ENCODE results near the gene TEAD4.

TEAD4 gene

DNA sequence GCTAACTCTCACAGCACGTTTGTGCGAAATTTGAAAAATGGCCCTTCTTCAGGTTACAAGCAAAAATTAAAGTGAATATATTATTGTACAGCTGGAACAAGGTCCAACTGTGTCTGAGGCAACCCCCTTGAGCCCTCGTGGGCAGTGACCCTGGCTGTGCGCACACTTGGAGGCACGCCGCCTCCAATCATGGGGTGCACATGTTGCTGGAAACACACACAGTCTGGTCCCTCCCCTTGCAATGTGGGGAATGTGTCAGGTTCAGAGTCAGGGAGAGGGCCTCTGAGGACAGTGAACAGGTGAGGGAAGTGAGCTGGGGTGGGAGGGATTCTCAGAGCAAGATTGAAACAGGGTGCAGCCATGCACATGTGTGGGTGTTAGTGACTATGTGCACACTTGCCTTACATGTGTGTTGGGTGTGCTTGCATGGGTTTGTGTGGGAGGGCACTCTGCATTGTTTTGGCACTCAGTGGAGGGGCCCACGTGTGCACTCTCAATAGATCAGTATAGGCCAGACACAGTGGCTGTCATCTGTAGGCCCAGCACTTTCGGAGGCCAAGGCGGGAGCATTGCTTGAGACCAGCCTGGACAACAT is 127.6 kb downstream of the TEAD4 start:
- TF ChIP-seq, protein P1, sequence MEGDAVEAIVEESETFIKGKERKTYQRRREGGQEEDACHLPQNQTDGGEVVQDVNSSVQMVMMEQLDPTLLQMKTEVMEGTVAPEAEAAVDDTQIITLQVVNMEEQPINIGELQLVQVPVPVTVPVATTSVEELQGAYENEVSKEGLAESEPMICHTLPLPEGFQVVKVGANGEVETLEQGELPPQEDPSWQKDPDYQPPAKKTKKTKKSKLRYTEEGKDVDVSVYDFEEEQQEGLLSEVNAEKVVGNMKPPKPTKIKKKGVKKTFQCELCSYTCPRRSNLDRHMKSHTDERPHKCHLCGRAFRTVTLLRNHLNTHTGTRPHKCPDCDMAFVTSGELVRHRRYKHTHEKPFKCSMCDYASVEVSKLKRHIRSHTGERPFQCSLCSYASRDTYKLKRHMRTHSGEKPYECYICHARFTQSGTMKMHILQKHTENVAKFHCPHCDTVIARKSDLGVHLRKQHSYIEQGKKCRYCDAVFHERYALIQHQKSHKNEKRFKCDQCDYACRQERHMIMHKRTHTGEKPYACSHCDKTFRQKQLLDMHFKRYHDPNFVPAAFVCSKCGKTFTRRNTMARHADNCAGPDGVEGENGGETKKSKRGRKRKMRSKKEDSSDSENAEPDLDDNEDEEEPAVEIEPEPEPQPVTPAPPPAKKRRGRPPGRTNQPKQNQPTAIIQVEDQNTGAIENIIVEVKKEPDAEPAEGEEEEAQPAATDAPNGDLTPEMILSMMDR (IDR thresholded peaks at IDR 0.05): no peak
- no peak for TF ChIP-seq ZFX (IDR thresholded peaks at IDR 0.05; ENCODE audit: borderline replicate concordance)

DNA sequence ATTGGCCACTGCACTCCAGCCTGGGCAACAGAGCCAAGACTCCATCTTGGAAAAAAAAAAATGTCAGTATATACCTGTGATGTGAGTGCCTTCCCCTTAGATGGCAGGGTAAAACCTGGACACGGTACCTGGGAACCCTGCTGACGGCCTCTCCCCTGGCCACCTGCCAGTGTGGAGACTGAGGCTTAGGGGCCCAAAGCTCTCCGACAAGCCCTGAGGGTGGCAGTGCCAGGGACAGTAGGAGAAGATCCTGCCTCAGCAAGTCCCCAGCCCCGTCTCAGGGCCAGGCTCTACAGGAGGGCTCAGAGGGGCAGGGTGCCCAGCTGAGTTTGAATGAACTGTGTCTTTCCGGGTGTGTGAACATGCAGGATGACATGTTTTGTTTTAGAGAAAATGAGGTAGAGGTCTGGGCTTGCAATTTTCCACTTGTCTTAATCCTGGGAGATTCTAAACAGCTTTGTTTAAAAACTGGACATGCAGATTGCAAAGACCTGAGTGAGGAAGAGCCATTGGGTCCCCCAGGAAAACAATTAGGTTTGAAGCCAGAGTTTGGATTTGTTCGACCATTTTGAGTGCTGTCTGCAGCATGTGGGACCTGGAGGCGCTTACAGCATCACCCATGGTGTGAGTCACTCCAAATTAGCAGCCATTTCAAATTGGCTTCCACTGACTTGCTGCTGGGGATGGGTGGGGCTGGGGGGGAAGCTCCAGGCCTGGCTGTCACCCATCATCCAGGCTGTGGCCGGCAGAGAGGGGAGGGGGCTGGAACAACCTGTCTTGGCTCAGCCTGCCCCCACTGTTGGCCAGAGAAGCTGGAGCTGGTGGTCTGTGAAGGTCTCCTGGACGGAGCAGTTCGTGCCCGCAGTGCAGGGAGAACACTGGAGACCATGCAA is 128.8 kb downstream of the TEAD4 start:
- TF ChIP-seq, protein P1 (IDR thresholded peaks at IDR 0.05): no peak
- no peak for TF ChIP-seq ZFX (IDR thresholded peaks at IDR 0.05; ENCODE audit: borderline replicate concordance)
- no peak overlapping the region for H3K27ac ChIP-seq

More for the DNA sequence above, 127.6 kb downstream of the TEAD4 start:
- H3K27ac ChIP-seq: no peak overlapping the region

DNA sequence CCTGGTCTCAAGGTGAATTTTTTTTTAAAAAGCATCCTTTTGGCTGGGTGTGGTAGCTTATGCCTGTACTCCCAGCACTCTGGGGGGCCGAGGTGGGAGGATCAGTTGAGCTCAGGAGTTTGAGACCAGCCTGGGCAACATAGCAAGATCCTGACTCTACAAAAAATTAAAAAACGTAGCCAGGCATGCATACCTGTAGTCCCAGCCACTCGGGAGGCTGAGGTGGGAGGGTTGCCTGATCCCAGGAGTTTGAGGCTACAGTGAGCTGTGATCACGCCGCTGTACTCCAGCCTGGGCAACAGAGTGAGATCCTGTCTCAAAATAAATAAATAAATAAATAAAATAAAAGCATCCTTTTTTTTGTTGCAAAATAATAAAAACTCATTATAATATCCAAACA is 130.4 kb downstream of the TEAD4 start:
- no peak overlapping the region for H3K27ac ChIP-seq
- TF ChIP-seq ZFX (IDR thresholded peaks at IDR 0.05; ENCODE audit: borderline replicate concordance): no peak
- TF ChIP-seq, protein P1 (IDR thresholded peaks at IDR 0.05): no peak

All from 22Rv1 (cell line).